GM12878 (cell line): ENCODE measurements around the gene TMCO1. TPM values are rescaled to one million over a fixed set of nuclear protein-coding genes. Genes with fewer than 3 reads are reported as not detected.
A peak's percentile ranks its signal among the peaks of the same experiment; 100 is the strongest.

Experiments
- CBX3 ChIP-seq: fragments of 200-600 bp; sonication (generic); IDR thresholded peaks from 2 replicates; pipeline ENCODE4 v1.6.1; 2016; ENCODE audit warnings: low read depth, borderline replicate concordance
- CEBPB ChIP-seq, 2 experiments: fragments of 150-350 bp in 1 of 2; IDR thresholded peaks; 2 replicates each; pipeline ENCODE4 v1.6.1; 2012 to 2014; ENCODE audit warnings: low read depth in 2 of 2, low read length in 2 of 2, borderline replicate concordance in 1 of 2, inconsistent platforms in 1 of 2
- CEBPZ ChIP-seq: fragments of 150-350 bp; IDR thresholded peaks from 2 replicates; pipeline ENCODE4 v1.6.1; 2016; ENCODE audit warnings: low read depth, low read length
- CTCF ChIP-seq, 3 experiments: IDR thresholded peaks in 2 of 3; conservative IDR thresholded peaks in 1 of 3; 2 replicates each; pipeline ENCODE4 v1.5.1; 2011; ENCODE audit warnings: low read depth in 3 of 3, low read length in 3 of 3, mild to moderate bottlenecking in 3 of 3, control low read depth in 2 of 3, moderate library complexity in 2 of 3, inconsistent platforms in 1 of 3, mixed read lengths in 1 of 3; ENCODE audit not compliant: control insufficient read depth in 2 of 3, insufficient read depth in 1 of 3; ENCODE audit errors: extremely low read depth in 1 of 3
- EGR1 ChIP-seq, 2 experiments: IDR thresholded peaks; 1 replicate in 1 of 2; 2 replicates in 1 of 2; pipeline ENCODE4 v1.6.1; 2011 to 2012; ENCODE audit warnings: low read depth in 2 of 2, low read length in 2 of 2, borderline replicate concordance in 1 of 2, mild to moderate bottlenecking in 1 of 2, moderate library complexity in 1 of 2
- MXI1 ChIP-seq: fragments of 150-350 bp; IDR thresholded peaks from 2 replicates; pipeline ENCODE4 v1.6.1; 2011; ENCODE audit warnings: low read depth, mild to moderate bottlenecking, inconsistent platforms, low read length, improper control_type of control experiment
- NFIC ChIP-seq: IDR thresholded peaks from 2 replicates; pipeline ENCODE4 v1.6.1; 2012; ENCODE audit warnings: low read depth, mild to moderate bottlenecking, inconsistent platforms, low read length, moderate library complexity
- NFYA ChIP-seq: IDR thresholded peaks from 2 replicates; pipeline ENCODE4 v1.6.1; 2011; ENCODE audit warnings: low read depth, mild to moderate bottlenecking, low read length, improper control_type of control experiment, borderline replicate concordance
- PAX5 ChIP-seq: IDR thresholded peaks from 2 replicates; pipeline ENCODE4 v1.6.1; 2011; ENCODE audit warnings: low read depth, low read length, borderline replicate concordance
- POLR2AphosphoS5 ChIP-seq: IDR thresholded peaks from 2 replicates; pipeline ENCODE4 v1.6.1; 2011; ENCODE audit warnings: mild to moderate bottlenecking, low read length, inconsistent platforms
- RAD21 ChIP-seq: IDR thresholded peaks from 2 replicates; pipeline ENCODE4 v1.6.1; 2011; ENCODE audit warnings: mild to moderate bottlenecking, low read depth, low read length, moderate library complexity; ENCODE audit not compliant: insufficient read depth
- REST ChIP-seq: IDR thresholded peaks from 2 replicates; pipeline ENCODE4 v1.6.1; 2012; ENCODE audit warnings: mild to moderate bottlenecking, low read depth, low read length
- ZBTB11 ChIP-seq: fragments of 450-650 bp; formaldehyde crosslinking; IDR thresholded peaks from 2 replicates; pipeline ENCODE4 v1.5.0; 2022; ENCODE audit warnings: mild to moderate bottlenecking, missing genetic modification characterization
- polyA plus RNA-seq, 11 experiments: library from polyadenylated mRNA; depleted of rRNA in 4 of 11; unstranded in 6 of 11; stranded (reverse) in 5 of 11; fragments of >200 nt; fragmentation: Nextera tagmentation in 4 of 11; fragmentation: Illumina TruSeq in 1 of 11; extraction: Ambion mirVana in 4 of 11; extraction: Trizol in 1 of 11; gene quantifications; 1 replicate in 1 of 11; 2 replicates in 10 of 11; pipeline versions ENCODE4 v1.2.1 to v1.2.3, GENCODE V29; 2011 to 2016; ENCODE audit warnings: inconsistent platforms in 2 of 11, missing spikeins in 2 of 11, low read depth in 1 of 11
- total RNA-seq, 4 experiments: library from RNA; depleted of rRNA in 3 of 4; stranded (reverse); fragments of >200 nt in 3 of 4; fragmentation: Illumina TruSeq in 1 of 4; extraction: Trizol in 1 of 4; gene quantifications; 2 replicates each; pipeline versions ENCODE4 v1.2.1 to v1.2.3, GENCODE V29; 2013 to 2021

TMCO1 gene
- total and polyA plus RNA-seq, 10 of the 15 experiments (the other 5 are each of a cell fraction or from before 2014, with no cell fraction given) = 50.3 to 253 (median 126) TPM

GRCh38 chr1:165768513-165769394 lies at the start of gene TMCO1 (continued):
- peak; percentile 53 for TF ChIP-seq ZBTB11 (CRISPR knock-in tag)
- peak; percentile 37; the same call in 1 of the 2 replicates for TF ChIP-seq PAX5
- TF ChIP-seq CEBPB (IDR thresholded peaks at IDR 0.05; ENCODE audit: borderline replicate concordance in 1 of 2, low read depth in 2 of 2, low read length in 2 of 2) = no peak
- no peak; the same call in 1 of the 2 replicates for TF ChIP-seq REST
- no peak for TF ChIP-seq CBX3
- TF ChIP-seq POLR2AphosphoS5 = peak; percentile 98
- peak in 1 of 2 experiments; percentile 20; a peak in 1 of 3 replicates for TF ChIP-seq EGR1 (IDR thresholded peaks at IDR 0.05; ENCODE audit: borderline replicate concordance in 1 of 2, low read depth in 2 of 2, low read length in 2 of 2)
- TF ChIP-seq CEBPZ = no peak
- no peak for TF ChIP-seq NFYA
- TF ChIP-seq MXI1 = no peak; the same call in none of the 2 replicates
- peak; percentile 35; the same call in 1 of the 2 replicates for TF ChIP-seq RAD21
- 0 out of 2 replicates have a peak, but pooled peaks have one; percentile 27 for TF ChIP-seq NFIC
- peak in 2 of 3 experiments; percentile 15 to 16; a peak in 2 of 6 replicates for TF ChIP-seq CTCF (IDR thresholded peaks at IDR 0.05 in 2 of 3, conservative IDR thresholded peaks at IDR 0.05 in 1 of 3; ENCODE audit: control insufficient read depth in 2 of 3, extremely low read depth in 1 of 3, insufficient read depth in 1 of 3, low read depth in 3 of 3, low read length in 3 of 3)
